HepG2 (cell line): Measurements from ENCODE around the gene TOMM22. TPM values are rescaled to one million over a fixed set of nuclear protein-coding genes. Genes with fewer than 3 reads are reported as not detected.

Source experiments
- ATAD3A ChIP-seq: sonication (generic); formaldehyde crosslinking; IDR thresholded peaks from 2 replicates; pipeline ENCODE4 v1.4.0; 2020; ENCODE audit warnings: missing genetic modification reagents
- CAMTA2 ChIP-seq: sonication (generic); formaldehyde crosslinking; IDR thresholded peaks from 2 replicates; pipeline ENCODE4 v1.4.0; 2020; ENCODE audit warnings: mild to moderate bottlenecking, missing genetic modification reagents, borderline replicate concordance
- CHD4 ChIP-seq: fragments of 200-600 bp; sonication (generic); IDR thresholded peaks from 2 replicates; pipeline ENCODE4 v1.7.0; 2017; ENCODE audit warnings: mild to moderate bottlenecking, low read length, borderline replicate concordance
- MIXL1 ChIP-seq: IDR thresholded peaks from 2 replicates; pipeline ENCODE4 v1.6.1; 2016
- MTF1 ChIP-seq: sonication (generic); formaldehyde crosslinking; IDR thresholded peaks from 2 replicates; pipeline ENCODE4 v1.5.0; 2020; ENCODE audit warnings: missing genetic modification reagents
- NBN ChIP-seq: fragments of 450-650 bp; conservative IDR thresholded peaks from 2 replicates; pipeline ENCODE4 v1.6.1; 2017
- POLR2AphosphoS5 ChIP-seq: IDR thresholded peaks from 2 replicates; pipeline ENCODE4 v1.6.1; 2012; ENCODE audit warnings: low read depth, low read length
- POLR2G ChIP-seq: fragments of 200-400 bp; formaldehyde crosslinking; IDR thresholded peaks from 2 replicates; pipeline ENCODE4 v1.6.1; 2018; ENCODE audit warnings: mild to moderate bottlenecking, low read depth, low read length, moderate library complexity
- SMARCE1 ChIP-seq: fragments of 450-650 bp; IDR thresholded peaks from 2 replicates; pipeline ENCODE4 v1.6.1; 2017; ENCODE audit warnings: borderline replicate concordance
- SRF ChIP-seq: IDR thresholded peaks from 2 replicates; pipeline ENCODE4 v1.6.1; 2011; ENCODE audit warnings: mild to moderate bottlenecking, low read depth, low read length, moderate library complexity
- SUZ12 ChIP-seq: fragments of 150-350 bp; IDR thresholded peaks from 2 replicates; pipeline ENCODE4 v1.6.1; 2014; ENCODE audit warnings: low read depth, low read length
- ZFAT ChIP-seq: sonication (generic); formaldehyde crosslinking; conservative IDR thresholded peaks from 2 replicates; pipeline ENCODE4 v1.8.1; 2023; ENCODE audit warnings: missing genetic modification reagents, inconsistent platforms
- ZNF225 ChIP-seq: sonication (generic); formaldehyde crosslinking; IDR thresholded peaks from 2 replicates; pipeline ENCODE4 v1.4.0; 2020; ENCODE audit warnings: mild to moderate bottlenecking, missing genetic modification reagents
- ZNF446 ChIP-seq: sonication (generic); formaldehyde crosslinking; IDR thresholded peaks from 2 replicates; pipeline ENCODE4 v1.5.0; 2020; ENCODE audit warnings: mild to moderate bottlenecking, missing genetic modification reagents
- ZNF451 ChIP-seq: sonication (generic); formaldehyde crosslinking; IDR thresholded peaks from 2 replicates; pipeline ENCODE4 v1.5.0; 2020; ENCODE audit warnings: mild to moderate bottlenecking, missing genetic modification reagents
- ZNF558 ChIP-seq: sonication (generic); formaldehyde crosslinking; IDR thresholded peaks from 2 replicates; pipeline ENCODE4 v1.9.0; 2022; ENCODE audit warnings: mild to moderate bottlenecking, missing genetic modification reagents, borderline replicate concordance
- polyA plus RNA-seq, 8 experiments: library from polyadenylated mRNA; depleted of rRNA in 3 of 8; stranded (reverse) in 7 of 8; unstranded in 1 of 8; fragments of >200 nt; fragmentation: Illumina TruSeq in 4 of 8; extraction: Trizol in 4 of 8; gene quantifications; 2 replicates each; pipeline versions ENCODE4 v1.2.1 to v1.2.3, GENCODE V29; 2011 to 2016; ENCODE audit warnings: low read depth in 4 of 8, missing spikeins in 1 of 8, mixed read lengths in 1 of 8; ENCODE audit not compliant: insufficient read depth in 1 of 8
- total RNA-seq, 5 experiments: library from RNA; depleted of rRNA; stranded (reverse); fragments of >200 nt; fragmentation: Illumina TruSeq; extraction: Trizol; gene quantifications; 2 replicates each; pipeline ENCODE4 v1.2.3, GENCODE V29; 2016; ENCODE audit warnings: low read depth in 1 of 5
- TF ChIP-seq, protein P1 (sequence below): sonication (generic); formaldehyde crosslinking; IDR thresholded peaks from 2 replicates; pipeline ENCODE4 v1.4.0; 2020; ENCODE audit warnings: missing genetic modification reagents
- TF ChIP-seq, protein P2 (sequence below): sonication (generic); formaldehyde crosslinking; IDR thresholded peaks from 2 replicates; pipeline ENCODE4 v1.9.0; 2021; ENCODE audit warnings: missing genetic modification reagents, borderline replicate concordance
- TF ChIP-seq, protein P3 (sequence below): IDR thresholded peaks from 2 replicates; pipeline ENCODE4 v1.6.1; 2016; ENCODE audit warnings: low read depth, borderline replicate concordance
- TF ChIP-seq, protein P4 (sequence below): sonication (generic); formaldehyde crosslinking; IDR thresholded peaks from 2 replicates; pipeline ENCODE4 v1.5.1; 2020; ENCODE audit warnings: mild to moderate bottlenecking, missing genetic modification reagents, borderline replicate concordance

The TOMM22 gene
- total and polyA plus RNA-seq, 2 of the 13 experiments (the other 11 are each of a cell fraction or from before 2014, with no cell fraction given): 46.9 to 118 TPM

DNA sequence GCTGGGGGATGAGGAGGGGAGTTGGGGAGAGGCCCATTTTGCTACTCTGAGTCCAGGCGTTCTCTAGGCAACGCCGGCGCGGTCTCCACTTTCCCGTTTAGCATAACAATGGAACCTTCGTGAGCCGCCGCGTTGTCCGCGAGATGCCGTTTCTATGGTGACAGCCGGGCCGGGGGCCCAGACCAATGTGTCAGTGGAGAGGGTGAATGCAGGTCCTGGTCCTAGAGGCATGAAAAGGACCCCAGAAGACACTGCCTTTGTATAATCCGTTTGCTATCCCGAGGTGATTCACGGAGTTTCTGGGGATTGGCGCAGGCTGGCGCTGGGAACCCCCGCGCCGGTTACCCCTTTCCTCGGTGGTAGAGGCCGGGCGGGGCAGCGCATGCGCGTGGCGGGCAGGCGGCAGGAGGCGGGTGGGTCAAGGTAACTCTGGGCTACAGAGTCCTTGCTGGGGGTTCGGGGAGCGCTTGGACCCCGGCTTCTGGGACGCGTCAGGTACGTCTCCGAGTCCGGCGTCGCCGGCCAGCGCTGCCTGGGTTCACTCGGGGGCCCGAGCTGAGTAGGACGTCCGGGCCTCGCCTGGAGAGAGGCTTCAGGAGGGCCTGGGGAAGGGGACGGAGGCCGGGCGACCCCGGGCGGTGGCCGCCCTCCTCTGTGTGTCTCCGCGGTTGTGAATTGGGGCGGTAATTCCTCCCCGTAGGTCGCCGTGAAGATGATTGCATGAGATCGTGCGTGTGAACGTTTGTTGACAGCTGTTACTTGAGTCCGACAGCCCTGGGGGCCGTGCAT lies 25.3 kb upstream of the TOMM22 start, which contains the start of the genes CBY1 and FAM227A (continued):
- TF ChIP-seq, protein P1, sequence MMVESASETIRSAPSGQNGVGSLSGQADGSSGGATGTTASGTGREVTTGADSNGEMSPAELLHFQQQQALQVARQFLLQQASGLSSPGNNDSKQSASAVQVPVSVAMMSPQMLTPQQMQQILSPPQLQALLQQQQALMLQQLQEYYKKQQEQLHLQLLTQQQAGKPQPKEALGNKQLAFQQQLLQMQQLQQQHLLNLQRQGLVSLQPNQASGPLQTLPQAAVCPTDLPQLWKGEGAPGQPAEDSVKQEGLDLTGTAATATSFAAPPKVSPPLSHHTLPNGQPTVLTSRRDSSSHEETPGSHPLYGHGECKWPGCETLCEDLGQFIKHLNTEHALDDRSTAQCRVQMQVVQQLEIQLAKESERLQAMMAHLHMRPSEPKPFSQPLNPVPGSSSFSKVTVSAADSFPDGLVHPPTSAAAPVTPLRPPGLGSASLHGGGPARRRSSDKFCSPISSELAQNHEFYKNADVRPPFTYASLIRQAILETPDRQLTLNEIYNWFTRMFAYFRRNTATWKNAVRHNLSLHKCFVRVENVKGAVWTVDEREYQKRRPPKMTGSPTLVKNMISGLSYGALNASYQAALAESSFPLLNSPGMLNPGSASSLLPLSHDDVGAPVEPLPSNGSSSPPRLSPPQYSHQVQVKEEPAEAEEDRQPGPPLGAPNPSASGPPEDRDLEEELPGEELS (CRISPR knock-in tag): no peak
- TF ChIP-seq CHD4 (no peak), ZNF558 (peak; percentile 7; the same call in 1 of the 2 replicates), MTF1 (CRISPR knock-in tag) (no peak), ZNF446 (CRISPR knock-in tag) (peak; percentile 81; the same call in 1 of the 2 replicates), ZNF451 (no peak), ZFAT (no peak), ZNF225 (CRISPR knock-in tag) (no peak), POLR2AphosphoS5 (peak; percentile 60), NBN (no peak), CAMTA2 (CRISPR knock-in tag) (no peak), SRF (no peak), MIXL1 (peak; percentile 22; the same call in 1 of the 2 replicates), SUZ12 (no peak), SMARCE1 (no peak), ATAD3A (CRISPR knock-in tag) (no peak), POLR2G (peak; percentile 66)
- TF ChIP-seq, protein P2, sequence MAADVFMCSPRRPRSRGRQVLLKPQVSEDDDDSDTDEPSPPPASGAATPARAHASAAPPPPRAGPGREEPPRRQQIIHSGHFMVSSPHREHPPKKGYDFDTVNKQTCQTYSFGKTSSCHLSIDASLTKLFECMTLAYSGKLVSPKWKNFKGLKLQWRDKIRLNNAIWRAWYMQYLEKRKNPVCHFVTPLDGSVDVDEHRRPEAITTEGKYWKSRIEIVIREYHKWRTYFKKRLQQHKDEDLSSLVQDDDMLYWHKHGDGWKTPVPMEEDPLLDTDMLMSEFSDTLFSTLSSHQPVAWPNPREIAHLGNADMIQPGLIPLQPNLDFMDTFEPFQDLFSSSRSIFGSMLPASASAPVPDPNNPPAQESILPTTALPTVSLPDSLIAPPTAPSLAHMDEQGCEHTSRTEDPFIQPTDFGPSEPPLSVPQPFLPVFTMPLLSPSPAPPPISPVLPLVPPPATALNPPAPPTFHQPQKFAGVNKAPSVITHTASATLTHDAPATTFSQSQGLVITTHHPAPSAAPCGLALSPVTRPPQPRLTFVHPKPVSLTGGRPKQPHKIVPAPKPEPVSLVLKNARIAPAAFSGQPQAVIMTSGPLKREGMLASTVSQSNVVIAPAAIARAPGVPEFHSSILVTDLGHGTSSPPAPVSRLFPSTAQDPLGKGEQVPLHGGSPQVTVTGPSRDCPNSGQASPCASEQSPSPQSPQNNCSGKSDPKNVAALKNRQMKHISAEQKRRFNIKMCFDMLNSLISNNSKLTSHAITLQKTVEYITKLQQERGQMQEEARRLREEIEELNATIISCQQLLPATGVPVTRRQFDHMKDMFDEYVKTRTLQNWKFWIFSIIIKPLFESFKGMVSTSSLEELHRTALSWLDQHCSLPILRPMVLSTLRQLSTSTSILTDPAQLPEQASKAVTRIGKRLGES (CRISPR knock-in tag): no peak
- TF ChIP-seq, protein P3, sequence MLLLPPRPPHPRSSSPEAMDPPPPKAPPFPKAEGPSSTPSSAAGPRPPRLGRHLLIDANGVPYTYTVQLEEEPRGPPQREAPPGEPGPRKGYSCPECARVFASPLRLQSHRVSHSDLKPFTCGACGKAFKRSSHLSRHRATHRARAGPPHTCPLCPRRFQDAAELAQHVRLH (CRISPR knock-in tag): no peak
- TF ChIP-seq, protein P4, sequence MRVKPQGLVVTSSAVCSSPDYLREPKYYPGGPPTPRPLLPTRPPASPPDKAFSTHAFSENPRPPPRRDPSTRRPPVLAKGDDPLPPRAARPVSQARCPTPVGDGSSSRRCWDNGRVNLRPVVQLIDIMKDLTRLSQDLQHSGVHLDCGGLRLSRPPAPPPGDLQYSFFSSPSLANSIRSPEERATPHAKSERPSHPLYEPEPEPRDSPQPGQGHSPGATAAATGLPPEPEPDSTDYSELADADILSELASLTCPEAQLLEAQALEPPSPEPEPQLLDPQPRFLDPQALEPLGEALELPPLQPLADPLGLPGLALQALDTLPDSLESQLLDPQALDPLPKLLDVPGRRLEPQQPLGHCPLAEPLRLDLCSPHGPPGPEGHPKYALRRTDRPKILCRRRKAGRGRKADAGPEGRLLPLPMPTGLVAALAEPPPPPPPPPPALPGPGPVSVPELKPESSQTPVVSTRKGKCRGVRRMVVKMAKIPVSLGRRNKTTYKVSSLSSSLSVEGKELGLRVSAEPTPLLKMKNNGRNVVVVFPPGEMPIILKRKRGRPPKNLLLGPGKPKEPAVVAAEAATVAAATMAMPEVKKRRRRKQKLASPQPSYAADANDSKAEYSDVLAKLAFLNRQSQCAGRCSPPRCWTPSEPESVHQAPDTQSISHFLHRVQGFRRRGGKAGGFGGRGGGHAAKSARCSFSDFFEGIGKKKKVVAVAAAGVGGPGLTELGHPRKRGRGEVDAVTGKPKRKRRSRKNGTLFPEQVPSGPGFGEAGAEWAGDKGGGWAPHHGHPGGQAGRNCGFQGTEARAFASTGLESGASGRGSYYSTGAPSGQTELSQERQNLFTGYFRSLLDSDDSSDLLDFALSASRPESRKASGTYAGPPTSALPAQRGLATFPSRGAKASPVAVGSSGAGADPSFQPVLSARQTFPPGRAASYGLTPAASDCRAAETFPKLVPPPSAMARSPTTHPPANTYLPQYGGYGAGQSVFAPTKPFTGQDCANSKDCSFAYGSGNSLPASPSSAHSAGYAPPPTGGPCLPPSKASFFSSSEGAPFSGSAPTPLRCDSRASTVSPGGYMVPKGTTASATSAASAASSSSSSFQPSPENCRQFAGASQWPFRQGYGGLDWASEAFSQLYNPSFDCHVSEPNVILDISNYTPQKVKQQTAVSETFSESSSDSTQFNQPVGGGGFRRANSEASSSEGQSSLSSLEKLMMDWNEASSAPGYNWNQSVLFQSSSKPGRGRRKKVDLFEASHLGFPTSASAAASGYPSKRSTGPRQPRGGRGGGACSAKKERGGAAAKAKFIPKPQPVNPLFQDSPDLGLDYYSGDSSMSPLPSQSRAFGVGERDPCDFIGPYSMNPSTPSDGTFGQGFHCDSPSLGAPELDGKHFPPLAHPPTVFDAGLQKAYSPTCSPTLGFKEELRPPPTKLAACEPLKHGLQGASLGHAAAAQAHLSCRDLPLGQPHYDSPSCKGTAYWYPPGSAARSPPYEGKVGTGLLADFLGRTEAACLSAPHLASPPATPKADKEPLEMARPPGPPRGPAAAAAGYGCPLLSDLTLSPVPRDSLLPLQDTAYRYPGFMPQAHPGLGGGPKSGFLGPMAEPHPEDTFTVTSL (CRISPR knock-in tag): peak; percentile 55; the same call in 1 of the 2 replicates
